GM18868 (cell line): ENCODE data around the gene APBB2.
"Not testable (repeated sequence)": the region's sequence is repeated elsewhere in the genome, so short reads cannot be mapped to it uniquely, and the experiment has no call there.

ENCODE experiments used
- ATAC-seq: cut with Tn5 transposase; IDR thresholded peaks from one replicate; pipeline ENCODE4 v1.9.1; 2021; ENCODE audit warnings: mild to moderate bottlenecking, moderate library complexity; ENCODE audit not compliant: unreplicated experiment

Gene APBB2

GRCh38 chr4:41160012-41160789 is 54.1 kb downstream of the APBB2 start:
- ATAC-seq = no peak

GRCh38 chr4:41158756-41159155 is 55.6 kb downstream of the APBB2 start:
- ATAC-seq = no peak

GRCh38 chr4:41158274-41158673 is 56.1 kb downstream of the APBB2 start:
- no peak for ATAC-seq

DNA sequence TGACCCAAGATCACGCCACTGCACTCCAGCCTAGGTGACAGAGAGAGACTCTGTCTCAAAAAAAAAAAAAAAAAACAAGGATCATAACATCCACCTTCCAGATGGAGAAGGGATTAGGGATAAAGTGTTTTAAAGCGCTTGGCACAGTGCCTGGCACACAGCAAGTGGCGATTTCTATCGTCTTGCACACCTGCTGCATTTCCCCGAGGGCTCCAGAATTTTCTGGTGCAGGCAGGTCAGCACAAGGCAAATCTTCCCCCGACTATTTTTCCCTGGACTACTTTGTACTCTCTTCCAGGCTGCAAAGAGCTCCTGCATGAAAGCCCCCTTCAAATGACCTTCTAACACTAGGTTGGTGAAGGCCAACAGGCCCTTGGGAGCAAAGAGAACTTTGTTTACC is 57.3 kb downstream of the APBB2 start:
- no peak for ATAC-seq

DNA sequence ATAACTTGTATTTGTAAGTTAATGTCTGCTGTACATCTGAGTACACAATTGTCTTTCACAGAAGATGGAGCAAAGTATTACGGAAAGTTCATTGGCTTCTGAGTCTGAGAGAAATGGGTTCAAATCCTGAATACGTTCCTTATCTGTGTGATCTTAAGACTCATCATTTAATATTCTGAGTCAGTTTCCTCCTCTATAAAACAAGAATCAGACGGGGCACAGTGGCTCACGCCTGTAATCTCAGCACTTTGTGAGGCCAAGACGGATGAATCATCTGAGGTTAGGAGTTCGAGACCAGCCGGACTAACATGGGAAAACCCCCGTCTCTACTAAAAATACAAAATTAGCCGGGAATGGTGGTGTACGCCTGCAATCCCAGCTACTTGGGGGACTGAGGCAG is 57.8 kb downstream of the APBB2 start:
- ATAC-seq = no peak

DNA sequence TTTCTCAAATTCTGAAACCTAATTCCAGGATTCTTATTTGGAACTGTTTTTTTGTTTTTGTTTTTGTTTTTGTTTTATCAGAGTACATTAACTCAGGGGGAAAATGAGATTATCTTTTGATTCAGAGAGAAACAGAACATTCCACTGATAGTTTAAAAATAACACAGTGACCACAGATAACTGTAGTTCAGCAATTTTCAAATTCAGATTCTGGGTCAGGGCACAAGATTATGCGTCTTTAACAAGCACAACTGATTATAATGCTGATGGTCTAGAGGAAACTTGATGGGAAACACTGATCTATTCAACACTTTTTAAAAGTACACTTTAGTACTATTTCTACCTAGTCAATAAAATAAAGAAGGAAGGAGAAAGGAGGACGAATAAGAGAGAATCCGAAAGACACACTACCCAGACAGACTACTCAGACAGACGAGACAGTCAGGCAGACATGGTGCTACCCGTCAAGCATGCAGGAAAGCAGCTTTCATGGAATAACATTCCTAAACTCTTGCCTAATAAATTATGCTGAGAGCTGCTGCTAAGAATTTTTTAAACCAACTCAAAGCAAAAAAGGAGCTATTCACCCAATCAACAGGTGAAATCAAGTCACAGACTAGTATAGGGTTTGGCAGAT is 59.0 kb downstream of the APBB2 start:
- no peak for ATAC-seq

DNA sequence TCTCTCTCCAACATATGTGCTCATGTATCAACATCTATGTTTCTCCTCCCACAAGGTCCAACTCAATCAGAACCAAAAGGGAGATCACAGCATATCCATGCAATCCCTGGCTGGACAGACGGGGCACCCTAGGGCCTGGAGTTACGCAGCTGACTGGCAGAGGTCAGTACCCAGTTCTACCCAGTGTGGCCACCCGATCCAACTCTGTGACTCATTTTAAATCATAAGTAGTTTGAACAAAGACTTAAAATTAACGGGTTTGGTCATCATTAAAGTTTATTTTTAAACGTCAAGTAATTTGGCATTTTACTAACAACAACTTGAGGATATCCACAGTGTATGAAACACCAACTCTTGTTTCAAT is 59.5 kb downstream of the APBB2 start:
- ATAC-seq = no peak

DNA sequence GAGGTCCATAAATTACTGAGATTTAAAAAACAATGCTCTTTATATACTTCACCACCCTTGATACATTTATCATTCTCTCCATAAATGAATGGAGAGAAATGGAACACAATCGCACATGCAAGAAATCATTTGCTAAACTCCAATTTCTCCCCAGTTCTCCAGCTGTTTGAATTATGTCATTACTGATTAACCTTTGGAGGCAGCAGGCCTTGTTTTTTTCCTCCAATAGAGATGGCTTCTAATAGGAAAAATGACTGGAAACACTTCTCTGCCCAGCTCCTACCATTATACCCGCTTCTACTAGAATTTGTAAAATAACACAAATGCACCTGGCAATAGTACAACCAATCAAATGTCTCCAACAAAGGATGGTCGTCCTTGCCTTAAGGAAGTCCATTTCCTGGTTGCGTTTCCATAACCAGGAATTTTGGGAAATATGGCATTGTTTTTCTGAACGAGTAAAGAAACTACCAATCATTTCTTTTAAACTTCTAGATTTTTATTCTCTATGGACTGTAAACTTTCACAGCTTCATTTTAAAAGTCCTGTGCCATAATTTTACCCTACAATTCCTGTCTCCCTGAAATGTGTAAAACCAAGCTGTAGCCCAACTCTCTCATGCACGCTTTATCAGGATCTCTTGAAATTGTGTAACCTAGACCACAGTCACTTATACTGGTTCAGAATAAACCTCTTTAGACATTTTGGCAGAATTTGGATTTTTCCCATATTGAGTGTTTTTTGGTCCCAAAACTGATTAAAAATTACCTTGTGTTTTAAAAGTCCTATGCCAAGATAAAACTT is 60.1 kb downstream of the APBB2 start:
- no peak for ATAC-seq

DNA sequence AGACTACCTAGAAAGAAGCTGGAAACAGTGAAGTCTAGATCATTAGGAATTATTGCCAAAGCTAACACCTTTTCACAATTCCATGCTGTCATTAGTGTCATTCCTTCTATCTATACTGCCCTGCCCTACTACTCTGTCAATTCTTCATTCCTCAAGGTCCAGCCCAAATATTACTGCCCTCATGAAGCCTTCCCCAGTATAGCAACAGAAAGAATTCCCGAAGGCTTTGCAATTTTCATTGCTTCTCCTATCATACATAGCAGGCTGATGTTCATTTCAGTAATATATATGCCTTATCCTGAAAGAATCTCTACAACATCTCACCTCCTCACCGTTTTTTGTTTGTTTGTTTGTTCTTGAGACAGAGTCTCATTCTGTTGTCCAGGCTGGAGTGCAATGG is 63.9 kb downstream of the APBB2 start:
- ATAC-seq = no peak

GRCh38 chr4:41149568-41149967 is 64.8 kb downstream of the APBB2 start:
- ATAC-seq = not testable (repeated sequence)

DNA sequence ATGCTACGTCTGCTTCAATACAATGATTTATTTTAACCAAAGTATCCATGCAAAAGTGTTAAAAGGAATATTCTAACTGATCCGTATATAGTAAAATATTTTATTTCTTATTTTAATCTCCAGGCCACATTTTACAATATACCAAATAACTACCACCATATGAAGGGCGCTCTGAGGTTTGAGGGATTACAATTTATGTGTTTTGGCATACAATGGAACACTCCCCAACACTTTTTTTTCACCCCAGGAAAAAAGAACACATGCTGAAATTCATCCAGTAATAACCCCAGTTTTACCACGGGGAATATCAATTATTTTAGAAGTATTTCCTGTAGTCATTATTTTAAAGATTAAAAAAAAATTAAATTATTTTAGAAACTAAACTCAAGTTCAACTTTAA is 65.4 kb downstream of the APBB2 start:
- no peak for ATAC-seq

DNA sequence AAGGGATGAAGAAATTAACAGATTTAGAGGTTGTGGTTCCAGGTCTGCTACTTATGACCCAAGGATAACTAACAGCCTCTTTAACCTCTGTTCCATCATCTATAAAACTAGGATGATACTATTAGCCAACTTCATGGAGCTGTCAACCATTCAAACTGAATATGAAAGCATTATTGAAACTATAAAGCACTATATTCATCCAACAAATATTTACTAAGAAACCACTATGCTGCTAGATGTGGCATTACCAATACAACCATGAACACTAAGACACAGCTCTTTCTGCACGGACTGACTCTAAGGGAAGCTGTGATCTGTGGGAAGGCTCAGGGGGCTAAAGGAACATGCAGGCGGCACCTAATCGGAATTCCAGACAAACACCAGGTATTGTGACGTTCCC is 66.0 kb downstream of the APBB2 start:
- no peak for ATAC-seq

DNA sequence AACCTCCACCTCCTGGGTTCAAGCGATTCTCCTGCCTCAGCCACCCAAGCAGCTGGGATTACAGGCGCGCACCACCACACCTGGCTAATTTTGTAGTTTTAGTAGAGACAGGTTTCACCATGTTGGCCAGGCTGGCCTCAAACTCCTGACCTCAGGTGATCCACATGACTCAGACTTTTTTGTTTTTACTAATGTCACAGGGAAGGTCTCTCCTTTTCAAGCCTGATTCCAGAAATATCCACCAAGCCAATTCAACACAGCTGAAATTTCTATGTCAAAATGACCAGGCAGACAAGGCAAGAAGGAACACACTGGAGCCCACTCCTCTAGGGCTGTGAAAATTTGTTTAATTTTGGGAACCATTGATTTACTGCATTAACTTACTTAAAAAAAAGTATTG is 66.8 kb downstream of the APBB2 start:
- ATAC-seq = not testable (repeated sequence)

DNA sequence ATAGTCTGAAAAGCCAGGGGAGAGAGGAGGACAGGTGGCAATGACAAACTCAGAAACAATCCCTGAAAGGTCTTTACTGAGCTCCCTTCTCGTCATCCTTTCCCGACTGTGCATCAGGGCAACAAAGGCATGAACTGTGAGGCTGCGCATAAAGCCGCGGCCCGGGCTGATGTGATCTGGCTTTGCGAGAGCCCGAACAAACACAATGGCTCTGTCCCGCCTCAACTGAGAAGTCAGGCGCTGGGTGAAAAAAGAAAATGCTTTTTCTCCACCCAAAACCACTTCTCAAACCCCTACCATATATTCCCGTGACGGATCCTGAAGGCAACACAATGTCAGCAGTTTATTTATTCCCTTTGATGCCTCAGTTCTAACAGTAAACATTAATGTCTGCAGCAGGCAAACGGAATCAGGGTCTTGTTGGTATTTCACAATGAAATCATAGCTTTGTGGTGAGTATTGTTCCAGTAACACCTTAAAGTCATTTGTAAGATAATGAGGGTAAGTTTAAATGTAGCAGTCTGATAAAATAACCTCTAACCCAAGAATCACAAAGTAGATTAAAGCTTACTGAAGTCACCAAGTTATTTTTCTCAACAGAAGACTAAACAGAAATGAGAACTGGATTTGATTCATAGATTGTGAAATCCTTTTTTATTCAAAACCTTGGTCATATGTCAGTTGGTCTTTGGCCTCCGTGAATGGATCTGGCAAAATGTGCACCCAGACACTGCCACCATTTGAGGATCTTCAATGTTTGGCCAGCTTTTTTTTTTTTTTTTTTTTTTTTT is 67.4 kb downstream of the APBB2 start:
- no peak for ATAC-seq

GRCh38 chr4:41146196-41146595 is 68.1 kb downstream of the APBB2 start:
- no peak for ATAC-seq

- ATAC-seq = no peak
Observed at GRCh38 chr4:41145571-41146078, 68.7 kb downstream of the APBB2 start.

- ATAC-seq = no peak
Observed at GRCh38 chr4:41144812-41145211, 69.5 kb downstream of the APBB2 start.

DNA sequence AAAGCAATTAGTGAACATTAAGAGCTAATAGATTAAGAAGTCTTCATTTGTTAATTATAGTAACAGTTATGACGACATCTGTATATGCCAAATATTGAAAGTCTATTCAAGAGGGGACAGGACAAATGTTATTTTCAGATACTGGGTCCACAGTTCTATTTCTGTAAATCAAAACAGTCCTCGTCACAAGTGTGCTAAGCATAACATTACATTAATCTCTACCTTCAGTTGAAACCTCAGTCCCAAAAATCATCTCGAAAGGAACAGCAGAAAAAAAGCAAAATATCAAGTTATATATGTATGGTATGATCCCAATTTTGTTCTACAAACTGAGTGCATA is 70.3 kb downstream of the APBB2 start:
- no peak for ATAC-seq

DNA sequence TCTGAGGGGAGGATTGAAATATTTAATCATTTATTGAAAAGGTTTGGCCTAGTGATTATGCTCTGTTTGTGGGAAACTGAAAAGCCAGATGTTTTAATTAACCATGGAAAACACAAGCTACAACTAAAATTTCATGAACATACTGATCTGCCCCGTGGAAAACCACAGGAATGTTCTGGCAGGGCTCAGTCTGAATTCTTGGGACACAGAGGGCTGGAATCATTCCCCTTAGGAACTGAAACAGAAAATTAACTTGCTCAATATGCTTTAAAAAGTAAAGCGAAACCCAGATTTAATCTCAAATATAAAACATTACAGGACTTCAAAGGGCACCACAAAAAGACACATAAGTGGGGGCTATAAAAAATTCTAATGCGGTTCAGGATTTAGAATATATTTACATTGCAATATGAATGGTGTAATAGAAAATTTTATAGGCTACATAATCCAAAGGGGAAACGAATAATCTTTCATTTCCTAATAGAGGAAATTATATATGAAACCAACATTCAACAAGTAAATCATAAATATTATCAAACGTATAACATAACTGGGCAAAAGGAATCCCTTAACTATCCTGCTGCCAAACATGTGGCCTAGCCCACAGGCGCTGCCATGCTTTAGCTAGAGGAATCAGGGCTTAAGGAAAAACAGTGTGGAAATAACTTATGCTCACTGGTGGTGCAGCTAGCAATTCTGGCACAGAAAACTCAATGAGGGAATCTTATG is 70.9 kb downstream of the APBB2 start:
- ATAC-seq = no peak
